Activated CD8-positive, alpha-beta memory T cell treated with anti-CD3 and anti-CD28 coated beads, Interleukin-2, amount 10 ng/mL, durations not matched to agents 7 days and 5 days (primary cell): Measurements from ENCODE around the gene ZNF501. TPM values are rescaled to one million over a fixed set of nuclear protein-coding genes. Genes with fewer than 3 reads are reported as not detected.

Experiments
- ATAC-seq: fragments of 150-1000 bp; cut with Tn5 transposase; one replicate; pipeline ENCODE4 v1.10.0; 2021; ENCODE audit warnings: moderate library complexity
- CTCF ChIA-PET: fragments of 350-600 bp; sonication (Branson Sonifier 250); formaldehyde crosslinking; loops from one replicate; lab custom pipeline; 2021; ENCODE audit warnings: antibody characterized with exemption; lab: Charles Lee
- DNase-seq: peaks from one replicate; pipeline ENCODE4 v3.0.0-alpha.2; 2020
- H3K27ac Mint-ChIP-seq: one replicate; pipeline ENCODE4 v1.8.0; 2021; ENCODE audit warnings: mild to moderate bottlenecking, mixed read lengths
- H3K27me3 Mint-ChIP-seq: one replicate; pipeline ENCODE4 v1.8.0; 2021; ENCODE audit warnings: mixed read lengths
- H3K36me3 Mint-ChIP-seq: one replicate; pipeline ENCODE4 v1.8.0; 2021; ENCODE audit warnings: mild to moderate bottlenecking, mixed read lengths
- H3K4me1 Mint-ChIP-seq: one replicate; pipeline ENCODE4 v1.8.0; 2021; ENCODE audit warnings: mixed read lengths
- H3K4me3 Mint-ChIP-seq: one replicate; pipeline ENCODE4 v1.8.0; 2021; ENCODE audit warnings: mild to moderate bottlenecking, moderate library complexity, mixed read lengths
- H3K9me3 Mint-ChIP-seq: one replicate; pipeline ENCODE4 v1.8.0; 2022; ENCODE audit warnings: low read depth, mixed read lengths
- total RNA-seq, 2 experiments: library from RNA; stranded (reverse); gene quantifications; one replicate each; pipeline ENCODE4 v1.2.3, GENCODE V29; 2021

The ZNF501 gene
- total RNA-seq, 2 experiments from 2014 or later = 1.1 to 2.5 TPM

- CTCF ChIA-PET = interaction anchor here (0.8 to 1.1 kb wide), 2 partner anchors 48 to 214 kb away, joined by 3 read pairs; partner anchors contain the start of genes EXOSC7 and ZDHHC3
- ATAC-seq (peak; percentile 14), DNase-seq (no peak)
- peaks cover 24% of the 10 kb centered on the region for H3K9me3 Mint-ChIP-seq
- H3K27me3 Mint-ChIP-seq = no peaks in the 10 kb centered on the region
- peak overlapping the region; percentile 93 for H3K27ac Mint-ChIP-seq
- peaks cover 75% of the 10 kb centered on the region for H3K36me3 Mint-ChIP-seq
- peak overlapping the region; percentile 89 for H3K4me3 Mint-ChIP-seq
- H3K4me1 Mint-ChIP-seq = peaks cover 28% of the 10 kb centered on the region
These were observed 32.8 kb downstream of the ZNF501 start for GRCh38 chr3:44762170-44762677.

GRCh38 chr3:44762690-44763089, 33.3 kb downstream of the ZNF501 start:
- CTCF ChIA-PET = interaction anchor here (0.8 to 1.1 kb wide), 2 partner anchors 48 to 214 kb away, joined by 3 read pairs; partner anchors contain the start of genes EXOSC7 and ZDHHC3
- no peak for DNase-seq

GRCh38 chr3:44764248-44764647, 34.8 kb downstream of the ZNF501 start:
- Mint-ChIP-seq H3K4me3 (no peak overlapping the region), H3K36me3 (peaks cover 76% of the 10 kb centered on the region), H3K4me1 (peaks cover 26% of the 10 kb centered on the region), H3K27me3 (no peaks in the 10 kb centered on the region), H3K9me3 (peaks cover 14% of the 10 kb centered on the region), H3K27ac (no peak overlapping the region)
- no peak for DNase-seq
- CTCF ChIA-PET = no interaction called here
- ATAC-seq = no peak

More at GRCh38 chr3:44762690-44763089, 33.3 kb downstream of the ZNF501 start:
- peak overlapping the region; percentile 89 for H3K4me3 Mint-ChIP-seq
- ATAC-seq = no peak
- H3K36me3 Mint-ChIP-seq = peaks cover 75% of the 10 kb centered on the region
- peaks cover 20% of the 10 kb centered on the region for H3K9me3 Mint-ChIP-seq
- no peaks in the 10 kb centered on the region for H3K27me3 Mint-ChIP-seq
- H3K4me1 Mint-ChIP-seq = peaks cover 28% of the 10 kb centered on the region
- H3K27ac Mint-ChIP-seq = peak overlapping the region; percentile 93

GRCh38 chr3:44771424-44772098, 42.1 kb downstream of the ZNF501 start:
- H3K36me3 Mint-ChIP-seq = peaks cover 91% of the 10 kb centered on the region
- CTCF ChIA-PET = interaction anchor here (1.1 kb wide), 1 partner anchor 239 kb away, joined by 3 read pairs; no protein-coding TSS in a partner anchor
- peaks cover 29% of the 10 kb centered on the region for H3K9me3 Mint-ChIP-seq
- H3K27ac Mint-ChIP-seq = no peak overlapping the region
- no peaks in the 10 kb centered on the region for H3K27me3 Mint-ChIP-seq
- no peak overlapping the region for H3K4me3 Mint-ChIP-seq
- H3K4me1 Mint-ChIP-seq = no peaks in the 10 kb centered on the region
- no peak for DNase-seq
- no peak for ATAC-seq

GRCh38 chr3:44772099-44772442, 42.6 kb downstream of the ZNF501 start:
- DNase-seq (no peak), ATAC-seq (no peak)
- CTCF ChIA-PET = no interaction called here
- H3K4me1 Mint-ChIP-seq = no peaks in the 10 kb centered on the region
- H3K9me3 Mint-ChIP-seq = peaks cover 29% of the 10 kb centered on the region
- peaks cover 93% of the 10 kb centered on the region for H3K36me3 Mint-ChIP-seq
- no peaks in the 10 kb centered on the region for H3K27me3 Mint-ChIP-seq
- H3K4me3 Mint-ChIP-seq = no peak overlapping the region
- no peak overlapping the region for H3K27ac Mint-ChIP-seq

- DNase-seq (no peak), ATAC-seq (no peak)
- no peaks in the 10 kb centered on the region for H3K27me3 Mint-ChIP-seq
- H3K4me1 Mint-ChIP-seq = no peaks in the 10 kb centered on the region
- CTCF ChIA-PET = no interaction called here
- no peaks in the 10 kb centered on the region for H3K9me3 Mint-ChIP-seq
- peaks cover 78% of the 10 kb centered on the region for H3K36me3 Mint-ChIP-seq
- H3K4me3 Mint-ChIP-seq = no peak overlapping the region
- no peak overlapping the region for H3K27ac Mint-ChIP-seq
These were observed 53.5 kb downstream of the ZNF501 start for GRCh38 chr3:44782891-44783290.

Other genes starting within 250 kb of the ZNF501 start
- gene ZKSCAN7, start 174.4 kb upstream of the ZNF501 start, total RNA-seq = 1 to 10 TPM; 1.9 to 2.4 TPM
- under 1 TPM; 0.18 to 0.30 TPM for gene ZNF660, start 144.7 kb upstream of the ZNF501 start, total RNA-seq
- 10 to 100 TPM; 12.7 to 13.8 TPM for gene ZNF197, start 104.6 kb upstream of the ZNF501 start, total RNA-seq
- 1 to 10 TPM; 4.8 to 6.2 TPM for gene ZNF35, start 80.9 kb upstream of the ZNF501 start, total RNA-seq
- 1 to 10 TPM; 1.1 to 1.3 TPM for gene ZNF502, start 17.0 kb upstream of the ZNF501 start, total RNA-seq
- 10 to 100 TPM; 22.3 to 32.8 TPM for gene KIAA1143, start 32.0 kb downstream of the ZNF501 start, total RNA-seq
- gene KIF15, start 32.2 kb downstream of the ZNF501 start, total RNA-seq = 10 to 100 TPM; 48.7 to 60.6 TPM
- 1 to 10 TPM; 8.0 to 8.6 TPM for gene TMEM42, start 132.3 kb downstream of the ZNF501 start, total RNA-seq
- gene TGM4, start 145.0 kb downstream of the ZNF501 start, total RNA-seq = not detected
- 10 to 100 TPM; 54.0 to 54.9 TPM for gene ZDHHC3, start 246.5 kb downstream of the ZNF501 start, total RNA-seq
- gene EXOSC7, start 246.6 kb downstream of the ZNF501 start, total RNA-seq = 10 to 100 TPM; 51.3 to 66.1 TPM